ENCODE measurements around the gene RAET1G. TPM values are rescaled to one million over a fixed set of nuclear protein-coding genes. Genes with fewer than 3 reads are reported as not detected.
"Not testable (repeated sequence)": the region's sequence is repeated elsewhere in the genome, so short reads cannot be mapped to it uniquely, and the experiment has no call there.

RAET1G gene
- total RNA-seq, 2 experiments from 2014 or later, result not detected

DNA sequence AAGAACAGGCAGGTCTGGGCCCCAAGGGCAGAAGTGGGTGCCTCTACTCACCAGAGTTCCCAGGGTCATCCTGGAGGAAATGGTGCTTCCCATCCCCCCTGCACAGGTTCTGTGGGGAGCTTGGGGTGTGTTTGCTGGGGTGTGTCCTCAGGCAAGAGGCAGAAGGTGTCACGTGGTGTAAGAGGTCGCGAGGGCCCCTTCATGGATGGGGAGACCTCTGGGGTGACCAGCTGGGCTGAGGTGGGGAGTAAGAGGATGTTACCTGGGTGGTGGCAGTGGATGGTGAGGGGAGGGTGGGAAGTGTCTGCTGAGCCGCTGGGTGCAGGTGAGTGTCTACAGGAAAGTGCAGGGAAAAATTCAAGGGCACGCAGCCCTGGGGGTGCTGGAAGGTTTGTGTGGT is 830 bp downstream of the RAET1G start:
- H3K27ac Mint-ChIP-seq; DNase-seq; POLR2A ChIA-PET; H3K9me3 Mint-ChIP-seq; ATAC-seq (ENCODE audit: low read depth); H3K36me3 Mint-ChIP-seq: not testable (repeated sequence)
- Mint-ChIP-seq H3K4me3 (peak overlapping the region; percentile 37), H3K27me3 (peaks cover 57% of the 10 kb centered on the region), H3K4me1 (peaks cover 17% of the 10 kb centered on the region)

DNA sequence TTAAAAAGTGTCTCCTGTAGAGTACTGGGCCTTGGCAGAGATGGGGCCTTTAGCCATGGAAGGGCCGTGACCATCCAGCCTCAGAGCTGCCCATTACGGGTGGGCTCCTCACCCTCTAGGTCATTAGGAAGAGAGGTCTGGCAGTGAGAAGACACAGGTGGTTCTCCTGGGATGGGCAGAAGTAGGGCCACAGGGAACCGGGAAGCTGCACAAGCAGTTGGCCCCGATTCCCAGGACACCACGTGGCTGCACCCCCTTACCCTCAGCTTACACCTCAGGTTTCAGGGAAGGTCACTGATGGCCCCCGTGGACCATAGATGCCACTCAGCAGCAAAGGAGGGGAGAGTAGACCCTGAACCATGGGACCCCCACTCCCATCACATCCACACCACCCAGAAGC is 1.6 kb downstream of the RAET1G start:
- Mint-ChIP-seq H3K9me3 (no peaks in the 10 kb centered on the region), H3K27ac (no peak overlapping the region), H3K4me3 (no peak overlapping the region), H3K4me1 (peaks cover 16% of the 10 kb centered on the region), H3K36me3 (no peaks in the 10 kb centered on the region), H3K27me3 (peaks cover 61% of the 10 kb centered on the region)
- DNase-seq (no peak), ATAC-seq (ENCODE audit: low read depth) (no peak)
- POLR2A ChIA-PET, result no interaction called here

DNA sequence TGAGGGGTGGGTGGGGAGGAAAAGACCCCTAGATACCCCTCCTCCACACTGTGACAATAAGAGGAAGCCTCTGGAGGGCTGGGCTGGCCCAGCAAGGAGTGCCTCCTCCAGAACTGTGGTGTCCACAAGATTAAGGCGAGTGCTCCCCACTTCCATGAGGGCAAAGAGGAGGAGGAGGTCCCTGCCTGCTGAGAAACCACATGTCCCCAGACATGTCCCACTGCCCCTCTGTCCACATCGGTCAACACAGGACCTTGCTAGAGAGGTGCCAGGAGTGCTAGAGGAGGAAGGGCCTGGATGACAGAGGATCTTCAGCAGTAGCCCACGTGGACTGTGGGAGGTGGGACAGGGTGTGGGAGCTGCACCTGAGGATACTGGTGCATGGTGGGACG is 3.1 kb downstream of the RAET1G start:
- no peak for ATAC-seq (ENCODE audit: low read depth)
- H3K27ac Mint-ChIP-seq, result no peak overlapping the region

DNA sequence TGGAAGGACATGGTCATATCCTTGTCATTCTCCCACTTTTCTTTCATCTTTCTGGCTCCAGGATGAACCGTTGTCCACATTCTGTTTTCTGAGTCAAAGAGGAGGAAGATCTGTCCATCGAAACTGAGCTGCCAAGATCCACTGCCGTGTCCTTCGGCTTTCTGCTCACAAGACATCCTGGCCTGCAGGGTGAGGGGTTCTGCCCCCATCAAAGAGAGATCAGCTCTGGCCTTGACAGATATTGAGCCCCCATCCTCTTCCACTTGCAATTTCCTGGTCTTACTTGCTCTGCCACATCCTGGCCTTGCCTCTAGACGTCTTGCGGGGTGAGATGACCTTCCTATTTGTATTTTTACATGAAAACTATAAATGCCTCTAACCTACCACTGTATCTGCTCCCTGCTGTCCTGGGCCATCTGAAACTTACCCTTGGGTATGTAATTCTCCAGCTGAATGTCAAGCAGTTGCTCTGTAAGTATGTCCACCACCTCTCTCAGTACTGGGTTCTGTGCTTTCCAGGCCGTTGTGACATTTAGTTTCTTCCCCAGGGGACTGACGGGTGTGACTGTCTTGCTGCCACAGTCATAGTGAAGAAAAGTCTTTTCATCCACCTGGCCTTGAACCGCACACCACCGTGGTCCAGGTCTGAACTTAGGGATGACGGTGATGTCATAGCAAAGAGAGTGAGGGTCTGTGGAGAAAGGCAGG is 3.6 kb downstream of the RAET1G start:
- H3K27ac Mint-ChIP-seq; ATAC-seq (ENCODE audit: low read depth); POLR2A ChIA-PET; DNase-seq; H3K9me3 Mint-ChIP-seq; H3K36me3 Mint-ChIP-seq; H3K4me3 Mint-ChIP-seq: not testable (repeated sequence)
- peaks cover 54% of the 10 kb centered on the region for H3K27me3 Mint-ChIP-seq
- peaks cover 11% of the 10 kb centered on the region for H3K4me1 Mint-ChIP-seq

More for the DNA sequence above, 3.1 kb downstream of the RAET1G start:
- no peak for DNase-seq
- Mint-ChIP-seq H3K36me3 (no peaks in the 10 kb centered on the region), H3K27me3 (peaks cover 54% of the 10 kb centered on the region), H3K4me3 (no peak overlapping the region), H3K9me3 (no peaks in the 10 kb centered on the region), H3K4me1 (peaks cover 11% of the 10 kb centered on the region)
- POLR2A ChIA-PET, result no interaction called here

DNA sequence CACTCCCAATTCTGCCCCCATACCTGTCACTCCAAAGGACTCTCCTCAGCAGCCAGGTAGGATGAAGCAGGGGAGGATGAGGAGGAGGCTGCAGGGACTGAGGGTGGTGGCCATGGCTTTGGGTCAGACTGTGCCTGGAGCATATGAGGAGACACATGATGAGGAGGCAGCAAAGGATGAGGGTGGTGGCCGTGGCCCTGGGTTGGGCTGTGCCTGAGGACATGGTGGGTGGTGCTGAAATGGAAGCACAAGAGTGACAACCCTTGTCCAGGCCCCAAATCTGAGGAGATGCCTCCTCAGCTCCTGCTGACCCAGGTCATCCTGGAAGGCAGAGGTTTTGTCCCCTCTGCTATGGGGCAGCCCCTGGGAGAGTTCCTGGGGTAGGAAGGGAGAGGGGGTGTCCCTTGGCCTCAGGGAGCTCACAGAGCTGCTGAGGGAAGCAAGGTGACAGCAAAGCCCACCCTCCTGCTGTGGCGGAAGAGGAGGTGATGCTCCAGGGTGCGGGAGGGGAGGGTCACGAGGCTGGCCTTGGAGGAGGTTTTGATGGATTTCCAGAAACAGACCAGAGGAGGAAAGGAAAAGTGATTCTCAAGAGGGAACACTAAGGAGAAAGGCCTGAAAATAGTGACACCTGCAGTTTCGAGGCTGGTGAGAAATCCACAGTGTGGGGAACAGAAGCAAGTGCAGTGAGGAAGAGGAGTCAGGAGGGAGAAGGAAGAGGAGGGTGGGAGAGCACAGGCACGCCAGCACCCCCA is 4.6 kb downstream of the RAET1G start:
- no peaks in the 10 kb centered on the region for H3K36me3 Mint-ChIP-seq
- no peak overlapping the region for H3K27ac Mint-ChIP-seq
- no peaks in the 10 kb centered on the region for H3K9me3 Mint-ChIP-seq
- POLR2A ChIA-PET, result no interaction called here
- peaks cover 49% of the 10 kb centered on the region for H3K27me3 Mint-ChIP-seq
- H3K4me3 Mint-ChIP-seq, result no peak overlapping the region
- DNase-seq (no peak), ATAC-seq (ENCODE audit: low read depth) (no peak)
- peaks cover 11% of the 10 kb centered on the region for H3K4me1 Mint-ChIP-seq

DNA sequence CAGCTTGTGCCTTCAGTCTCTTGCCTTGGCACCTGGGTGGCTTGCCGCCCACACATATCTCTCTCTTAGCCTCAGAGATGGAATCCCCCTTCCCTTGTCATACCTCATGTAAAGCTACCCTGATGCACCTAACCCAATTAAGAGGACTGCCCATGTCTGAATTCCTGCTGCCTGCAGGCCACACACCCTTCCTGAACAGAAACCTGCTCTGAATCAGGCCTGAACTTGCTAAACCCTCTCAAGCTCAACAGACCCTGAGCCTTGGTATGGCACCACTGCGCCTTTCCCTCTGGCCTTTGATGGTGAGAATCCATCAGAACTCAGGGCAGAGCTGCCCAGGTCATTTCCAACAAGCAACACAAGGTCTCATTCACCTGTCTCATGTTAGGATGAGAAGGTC is 5.2 kb downstream of the RAET1G start:
- no peak overlapping the region for H3K27ac Mint-ChIP-seq
- DNase-seq (no peak), ATAC-seq (ENCODE audit: low read depth) (no peak)
- no peaks in the 10 kb centered on the region for H3K9me3 Mint-ChIP-seq
- peaks cover 49% of the 10 kb centered on the region for H3K27me3 Mint-ChIP-seq
- H3K4me1 Mint-ChIP-seq, result peaks cover 5% of the 10 kb centered on the region
- no peak overlapping the region for H3K4me3 Mint-ChIP-seq
- POLR2A ChIA-PET, result no interaction called here
- H3K36me3 Mint-ChIP-seq, result no peaks in the 10 kb centered on the region

DNA sequence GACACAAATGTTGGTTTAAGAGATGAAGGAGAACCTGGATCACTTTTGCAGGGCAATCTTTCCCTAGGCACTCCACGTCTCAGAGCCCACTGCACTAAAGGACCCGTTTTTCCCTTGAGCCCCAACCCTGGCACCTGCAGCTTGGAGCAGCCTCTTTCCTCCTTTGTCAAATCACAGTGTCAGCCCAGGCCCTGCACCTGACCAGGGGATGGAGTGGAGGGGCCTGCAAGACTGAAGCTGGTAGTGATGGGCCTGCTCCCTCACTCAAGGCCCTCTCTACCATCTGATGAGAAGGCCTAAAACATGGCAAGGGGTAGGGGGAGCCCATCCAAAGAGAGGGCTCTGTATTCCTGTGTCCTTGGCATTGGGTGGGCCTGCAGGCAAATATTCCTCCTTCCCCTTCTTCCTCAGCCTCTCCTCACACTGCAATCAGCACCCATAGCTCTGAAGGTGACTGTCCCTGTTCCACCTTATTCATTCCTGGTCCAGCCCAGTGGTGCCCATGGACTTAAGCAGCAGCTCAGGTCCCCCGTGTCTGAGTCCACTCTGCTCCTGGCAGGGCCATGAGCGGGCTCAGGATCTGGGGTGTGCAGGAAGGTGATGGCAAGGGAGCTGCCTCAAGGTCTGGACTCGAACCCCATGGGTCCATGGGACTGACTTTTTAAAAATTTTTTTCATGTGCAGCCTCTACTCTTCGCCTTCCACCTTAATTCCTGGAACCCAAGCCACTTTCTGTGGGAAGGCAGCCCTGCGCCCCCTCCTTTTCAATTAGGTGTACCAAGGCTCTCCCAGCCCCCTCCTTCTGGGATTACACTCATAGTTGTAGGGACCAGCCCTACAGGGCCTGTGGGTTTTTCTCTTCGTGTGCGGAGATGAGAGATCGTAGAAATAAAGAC is 6.7 kb downstream of the RAET1G start:
- peaks cover 39% of the 10 kb centered on the region for H3K27me3 Mint-ChIP-seq
- H3K4me3 Mint-ChIP-seq, result no peak overlapping the region
- no peaks in the 10 kb centered on the region for H3K9me3 Mint-ChIP-seq
- no peaks in the 10 kb centered on the region for H3K36me3 Mint-ChIP-seq
- POLR2A ChIA-PET, result interaction anchor here (0.6 kb wide), 1 partner anchor 68 kb away, joined by 4 read pairs; no protein-coding TSS in a partner anchor
- no peak overlapping the region for H3K27ac Mint-ChIP-seq
- ATAC-seq (ENCODE audit: low read depth), result no peak
- H3K4me1 Mint-ChIP-seq, result no peaks in the 10 kb centered on the region
- no peak for DNase-seq

DNA sequence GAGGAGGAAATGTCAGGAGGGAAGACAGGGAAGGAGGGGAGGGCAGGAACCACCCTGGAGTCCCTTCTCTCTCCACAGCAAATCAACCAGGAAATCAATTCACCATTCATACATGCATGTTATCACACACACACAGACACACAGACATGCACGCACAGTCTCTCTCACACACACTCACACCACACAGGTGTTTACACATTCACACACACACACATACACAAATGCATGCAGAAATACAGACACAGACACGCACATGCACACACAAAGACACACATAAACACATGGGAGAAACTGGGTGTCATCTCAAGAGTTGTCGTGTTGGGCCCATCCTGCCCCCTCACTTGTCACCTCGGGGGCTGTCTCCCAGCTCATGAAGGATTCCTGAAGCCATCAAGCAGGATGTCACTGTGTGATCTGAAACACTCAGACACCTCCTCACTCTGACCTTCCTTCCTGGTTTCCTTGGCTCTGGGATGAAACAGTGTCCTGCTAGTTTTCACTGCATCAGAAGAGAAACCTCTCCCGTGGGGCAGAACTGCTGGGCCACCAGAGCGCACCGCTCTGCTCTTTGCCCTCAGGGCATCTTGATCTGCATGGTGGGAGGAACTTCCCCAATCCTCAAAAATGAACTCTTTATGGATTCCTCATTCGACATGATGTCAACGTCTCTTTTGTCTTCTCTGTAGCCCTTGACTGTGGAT is 9.2 kb downstream of the RAET1G start:
- H3K36me3 Mint-ChIP-seq, result no peaks in the 10 kb centered on the region
- H3K9me3 Mint-ChIP-seq, result peaks cover 2% of the 10 kb centered on the region
- no peak for DNase-seq
- H3K27ac Mint-ChIP-seq, result no peak overlapping the region
- H3K4me3 Mint-ChIP-seq, result no peak overlapping the region
- no peaks in the 10 kb centered on the region for H3K4me1 Mint-ChIP-seq
- POLR2A ChIA-PET, result no interaction called here
- no peak for ATAC-seq (ENCODE audit: low read depth)
- peaks cover 34% of the 10 kb centered on the region for H3K27me3 Mint-ChIP-seq

DNA sequence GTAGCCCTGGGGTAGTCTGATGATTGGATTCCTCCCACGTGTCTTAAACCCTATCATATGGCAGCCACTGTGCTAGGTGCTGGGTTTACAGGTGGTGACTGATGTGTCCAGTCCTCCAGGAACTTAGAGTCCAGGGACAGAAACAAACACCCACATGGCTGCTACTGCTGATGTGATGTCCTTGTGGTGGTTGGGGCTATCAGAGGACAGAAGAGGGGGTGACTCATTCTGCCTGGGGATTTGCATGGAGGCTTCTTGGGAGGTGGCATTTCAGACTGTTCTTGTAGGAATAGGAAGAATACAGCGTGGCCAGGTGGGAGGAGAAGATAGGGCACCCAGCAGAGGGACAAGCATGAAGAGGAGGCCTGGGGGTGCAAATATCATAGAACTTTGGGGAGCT is 9.8 kb downstream of the RAET1G start:
- H3K4me3 Mint-ChIP-seq, result no peak overlapping the region

DNA sequence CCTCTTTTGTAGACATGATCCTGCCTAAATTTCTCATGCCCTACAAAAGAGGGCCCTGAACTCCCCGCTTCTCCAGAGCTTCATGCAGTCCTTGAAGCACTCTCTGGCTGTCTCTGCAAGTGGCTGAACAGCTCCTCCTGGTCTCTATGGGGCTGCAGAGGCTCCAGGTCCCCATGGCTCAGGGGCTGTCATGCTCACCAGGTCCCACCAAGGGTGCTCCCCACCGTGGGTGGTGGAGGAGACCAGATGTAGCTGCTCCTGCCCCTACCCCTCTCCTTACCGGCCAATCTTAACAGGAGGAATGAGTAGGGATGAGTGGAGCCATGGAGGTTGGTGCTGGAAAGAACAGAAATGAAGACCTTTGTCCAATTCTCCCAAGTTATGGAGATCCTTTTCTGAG is 10.2 kb downstream of the RAET1G start:
- POLR2A ChIA-PET; H3K4me1 Mint-ChIP-seq; ATAC-seq (ENCODE audit: low read depth); H3K9me3 Mint-ChIP-seq; H3K4me3 Mint-ChIP-seq; DNase-seq; H3K36me3 Mint-ChIP-seq; H3K27ac Mint-ChIP-seq: not testable (repeated sequence)
- peaks cover 39% of the 10 kb centered on the region for H3K27me3 Mint-ChIP-seq

More for the DNA sequence above, 9.8 kb downstream of the RAET1G start:
- POLR2A ChIA-PET, result no interaction called here
- Mint-ChIP-seq H3K27me3 (peaks cover 36% of the 10 kb centered on the region), H3K9me3 (peaks cover 4% of the 10 kb centered on the region), H3K4me1 (no peaks in the 10 kb centered on the region), H3K27ac (no peak overlapping the region), H3K36me3 (no peaks in the 10 kb centered on the region)
- DNase-seq, result no peak
- ATAC-seq (ENCODE audit: low read depth), result no peak

DNA sequence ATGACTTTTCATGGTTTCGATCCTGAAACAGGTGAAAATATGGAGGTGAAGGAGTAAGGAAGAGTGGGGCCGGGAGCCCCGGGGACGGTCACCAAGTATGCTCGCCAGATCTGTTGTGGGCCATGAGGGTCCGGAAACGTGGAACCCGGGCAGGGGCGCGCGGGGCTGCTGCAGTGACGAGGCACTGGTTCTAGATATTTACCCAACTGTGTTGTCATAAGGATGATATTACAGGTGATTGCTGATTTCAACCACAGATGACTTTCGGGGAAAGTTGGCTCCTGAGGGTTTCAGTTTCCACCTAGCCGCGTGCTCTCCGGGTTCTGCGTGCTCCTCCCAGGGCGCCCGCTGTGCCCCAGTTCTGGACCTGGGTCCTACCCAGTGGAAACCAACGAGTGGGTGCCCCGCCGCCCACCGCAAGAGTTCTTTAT is 12.2 kb downstream of the RAET1G start:
- POLR2A ChIA-PET, result no interaction called here
- no peak overlapping the region for H3K27ac Mint-ChIP-seq
- H3K9me3 Mint-ChIP-seq, result peaks cover 8% of the 10 kb centered on the region
- H3K36me3 Mint-ChIP-seq, result no peaks in the 10 kb centered on the region
- no peaks in the 10 kb centered on the region for H3K4me1 Mint-ChIP-seq
- H3K4me3 Mint-ChIP-seq, result no peak overlapping the region
- no peak for DNase-seq
- no peak for ATAC-seq (ENCODE audit: low read depth)
- H3K27me3 Mint-ChIP-seq, result peaks cover 31% of the 10 kb centered on the region

DNA sequence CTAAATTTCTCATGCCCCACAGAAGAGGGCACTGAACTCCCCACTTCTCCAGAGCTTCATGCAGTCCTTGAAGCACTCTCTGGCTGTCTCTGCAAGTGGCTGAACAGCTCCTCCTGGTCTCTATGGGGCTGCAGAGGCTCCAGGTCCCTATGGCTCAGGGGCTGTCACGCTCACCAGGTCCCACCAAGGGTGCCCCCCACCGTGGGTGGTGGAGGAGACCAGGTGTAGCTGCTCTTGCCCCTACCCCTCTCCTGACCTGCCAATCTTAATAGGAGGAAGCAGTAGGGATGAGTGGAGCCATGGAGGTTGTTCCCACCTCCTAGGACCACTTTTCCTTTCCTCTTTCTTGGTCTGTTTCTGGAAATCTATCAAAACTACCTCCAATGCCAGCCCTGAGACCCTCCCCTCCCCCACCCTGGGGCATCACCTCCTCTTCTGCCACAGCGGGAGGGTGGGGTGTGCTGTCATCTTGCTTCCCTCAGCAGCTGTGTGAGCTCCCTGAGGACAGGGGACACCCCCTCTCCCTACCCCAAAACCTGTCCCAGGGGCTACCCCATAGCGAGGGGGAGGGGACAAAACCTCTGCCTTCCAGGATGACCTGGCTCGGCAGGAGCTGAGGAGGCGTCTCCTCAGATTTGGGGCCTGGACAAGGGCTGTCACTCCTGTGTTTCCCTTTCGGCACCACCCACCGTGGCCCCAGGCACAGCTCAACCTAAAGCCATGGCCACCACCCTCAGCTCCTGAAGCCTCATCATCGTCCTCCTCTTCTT is 13.0 kb downstream of the RAET1G start:
- Mint-ChIP-seq H3K9me3 (peaks cover 8% of the 10 kb centered on the region), H3K36me3 (no peaks in the 10 kb centered on the region), H3K27me3 (peaks cover 28% of the 10 kb centered on the region), H3K27ac (no peak overlapping the region), H3K4me3 (no peak overlapping the region), H3K4me1 (no peaks in the 10 kb centered on the region)
- POLR2A ChIA-PET, result no interaction called here
- DNase-seq (no peak), ATAC-seq (ENCODE audit: low read depth) (no peak)
